SK-MEL-5 (cell line): ENCODE data around the gene TMEM154. TPM values are rescaled to one million over a fixed set of nuclear protein-coding genes. Genes with fewer than 3 reads are reported as not detected.

ENCODE experiments used
- DNase-seq: peaks from one replicate; pipeline ENCODE4 v3.0.0-alpha.2; 2016; ENCODE audit warnings: low read depth, low spot score
- in situ Hi-C: cut with HindIII; loops from 2 replicates; pipeline ENCODE4 v1.10.0; 2016; ENCODE audit warnings: low sequenced_read_pairs, high pct_unique_total_duplicates, low pct_unique_long_range_greater_than_20kb
- polyA plus RNA-seq, 2 experiments: library from polyadenylated mRNA; depleted of rRNA; stranded (reverse); fragments of >200 nt; gene quantifications; 2 replicates each; pipeline ENCODE4 v1.2.3, GENCODE V29; 2015
- total RNA-seq: library from RNA; depleted of rRNA; stranded (reverse); fragments of >200 nt; shearing (Covaris generic); gene quantifications from 2 replicates; pipeline ENCODE4 v1.2.3, GENCODE V29; 2014; rRNA removed

The TMEM154 gene, protein sequence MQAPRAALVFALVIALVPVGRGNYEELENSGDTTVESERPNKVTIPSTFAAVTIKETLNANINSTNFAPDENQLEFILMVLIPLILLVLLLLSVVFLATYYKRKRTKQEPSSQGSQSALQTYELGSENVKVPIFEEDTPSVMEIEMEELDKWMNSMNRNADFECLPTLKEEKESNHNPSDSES
- total RNA-seq = 0.90 and 1.1 TPM in 2 replicates
- polyA plus RNA-seq (2015; cell fraction: cytosol; rRNA removed) = 2.0 and 2.5 TPM in 2 replicates
- polyA plus RNA-seq (2015; cell fraction: nucleus; rRNA removed) = 0.46 and 1.1 TPM in 2 replicates

DNA sequence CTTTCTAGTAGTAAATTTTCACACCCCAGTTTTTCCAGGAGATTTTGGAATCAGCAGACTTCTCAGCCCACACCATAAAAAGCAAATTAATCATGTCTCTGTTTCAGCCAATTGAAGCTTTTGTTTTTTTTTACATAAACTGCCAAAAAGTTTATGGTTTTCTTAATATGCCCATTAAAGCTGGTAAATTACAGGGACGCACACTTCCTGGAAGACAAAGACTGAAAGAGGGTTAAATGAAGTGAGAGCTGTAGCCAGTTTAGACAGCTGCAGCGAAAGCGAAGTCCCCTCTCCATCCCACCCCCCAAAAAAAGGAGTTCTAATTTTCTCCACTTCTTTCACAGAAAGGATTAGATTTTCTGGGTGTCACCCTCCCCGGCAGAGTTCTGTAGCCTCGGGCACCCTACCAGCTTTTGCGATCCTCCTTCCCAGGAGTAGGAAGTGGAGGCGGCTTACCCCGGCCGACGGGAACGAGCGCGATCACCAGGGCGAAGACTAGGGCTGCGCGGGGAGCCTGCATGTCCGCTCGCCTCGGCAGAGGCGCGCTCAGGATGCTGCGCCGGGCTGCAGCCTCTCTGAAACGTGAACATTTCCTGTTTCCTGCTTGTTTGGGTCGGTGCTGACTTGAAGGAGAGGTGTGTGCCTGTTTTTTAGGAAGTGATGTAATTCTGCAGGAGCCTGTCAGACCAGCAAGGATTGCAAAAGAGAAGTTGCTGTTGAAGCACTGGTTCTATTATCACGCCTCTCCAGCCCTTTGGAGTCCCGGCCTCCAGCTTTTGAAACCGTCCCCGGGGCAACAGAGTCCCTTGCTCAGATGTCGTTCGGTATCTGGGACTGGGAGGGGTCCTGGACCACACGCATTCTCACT lies at the start of gene TMEM154:
Gene TMEM154, minus strand, starts transcription at position 584 of the 868 bp plus-strand sequence. Its CDS starts 64 bp downstream, at position 520.
- peak; percentile 14 for DNase-seq
- in situ Hi-C loops = no loop called here

DNA sequence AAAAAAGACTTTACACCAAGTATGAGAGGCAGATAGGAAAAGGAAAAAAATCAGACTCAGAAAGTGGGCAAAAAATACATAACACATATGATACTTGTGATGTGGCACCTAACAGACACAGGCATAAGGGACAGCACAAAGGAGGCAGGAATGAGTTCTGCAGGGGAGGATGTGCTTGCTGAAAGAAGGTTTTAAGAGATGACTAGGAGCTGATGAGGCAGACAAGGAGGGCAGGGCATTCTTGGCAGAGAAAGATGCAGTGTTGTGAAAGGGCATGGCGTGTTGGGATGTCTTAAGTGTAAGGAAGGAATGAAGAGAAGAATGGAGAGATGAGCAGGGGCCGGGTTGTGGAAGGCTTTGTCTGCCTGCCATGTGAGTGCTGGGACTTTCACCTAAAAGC lies 49.7 kb upstream of the TMEM154 start:
- no peak for DNase-seq
- in situ Hi-C loops = no loop called here

DNA sequence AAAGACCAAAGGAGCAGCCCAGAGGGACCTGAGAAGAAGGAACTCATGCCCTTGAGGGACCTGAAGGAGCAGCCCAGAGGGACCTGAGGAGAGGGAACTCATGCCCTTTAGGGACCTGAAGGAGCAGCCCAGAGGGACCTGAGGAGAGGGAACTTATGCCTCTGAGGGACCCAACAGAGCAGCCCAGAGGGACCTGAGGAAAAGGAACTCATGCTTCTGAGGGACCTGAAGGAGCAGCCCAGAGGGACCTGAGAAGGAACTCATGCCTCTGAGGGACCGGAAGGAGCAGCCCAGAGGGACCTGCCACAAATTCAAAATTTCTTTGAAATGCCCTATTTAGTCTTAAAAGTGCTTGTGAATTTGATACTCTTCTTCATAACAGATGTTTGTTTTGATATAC lies 48.5 kb upstream of the TMEM154 start:
- in situ Hi-C loops = no loop called here
- no peak for DNase-seq

DNA sequence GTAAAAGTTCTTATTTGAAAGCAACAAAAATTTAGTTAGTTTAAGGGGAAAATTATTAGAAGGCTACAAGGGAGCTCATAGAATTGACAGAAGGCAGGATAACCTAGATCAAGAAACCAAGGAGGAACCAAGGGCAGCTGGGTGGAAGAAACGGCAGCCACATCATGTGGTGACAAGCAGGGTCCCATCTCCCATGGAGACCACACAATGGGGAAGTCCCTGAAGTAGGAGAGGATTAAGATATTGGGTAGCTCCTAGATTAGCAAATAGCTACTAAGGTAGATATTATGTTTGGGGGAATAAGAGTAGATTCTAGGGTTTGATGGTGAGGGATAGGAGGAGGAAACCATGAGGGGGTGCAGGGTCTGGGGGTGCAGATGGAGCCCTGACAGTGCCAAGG lies 48.0 kb upstream of the TMEM154 start:
- DNase-seq = no peak
- in situ Hi-C loops = no loop called here

DNA sequence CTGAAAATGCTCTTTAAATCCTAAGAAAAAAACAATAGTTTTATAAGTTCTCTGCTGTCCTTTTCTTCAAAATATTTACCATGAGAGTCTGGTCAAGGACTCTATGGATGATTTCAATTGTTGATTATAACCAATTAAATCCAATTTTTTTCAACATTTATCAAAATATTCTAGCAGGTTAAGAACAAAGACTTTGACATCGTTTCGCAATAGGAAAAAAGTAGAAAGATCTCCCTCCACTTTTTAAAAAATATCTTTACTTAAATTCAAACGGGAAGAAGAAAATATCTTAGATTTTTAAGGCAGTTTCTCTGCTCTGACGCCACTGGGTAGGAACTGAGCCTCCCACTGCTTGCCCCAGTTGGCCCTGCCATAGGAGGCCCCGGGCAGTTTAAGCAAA lies 44.7 kb upstream of the TMEM154 start:
- in situ Hi-C loops = no loop called here
- DNase-seq = no peak

DNA sequence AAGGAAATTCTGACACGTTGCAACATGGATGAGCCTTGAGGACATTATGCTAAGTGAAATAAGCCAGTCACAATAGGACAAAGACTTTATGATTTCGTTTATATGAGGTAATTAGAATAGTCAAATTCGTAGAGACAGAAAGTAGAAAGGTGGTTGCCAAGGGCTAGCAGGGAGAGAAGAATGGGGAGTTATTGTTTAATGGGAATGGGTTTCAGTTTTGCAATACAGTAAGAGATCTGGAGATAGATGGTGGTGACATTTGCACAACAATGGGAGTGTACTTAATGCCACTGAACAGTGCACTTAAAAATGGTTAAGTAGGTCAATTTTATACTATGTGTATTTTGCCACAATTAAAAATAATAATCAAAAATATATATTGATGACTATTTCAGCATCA lies 43.4 kb upstream of the TMEM154 start:
- no peak for DNase-seq
- in situ Hi-C loops = no loop called here

DNA sequence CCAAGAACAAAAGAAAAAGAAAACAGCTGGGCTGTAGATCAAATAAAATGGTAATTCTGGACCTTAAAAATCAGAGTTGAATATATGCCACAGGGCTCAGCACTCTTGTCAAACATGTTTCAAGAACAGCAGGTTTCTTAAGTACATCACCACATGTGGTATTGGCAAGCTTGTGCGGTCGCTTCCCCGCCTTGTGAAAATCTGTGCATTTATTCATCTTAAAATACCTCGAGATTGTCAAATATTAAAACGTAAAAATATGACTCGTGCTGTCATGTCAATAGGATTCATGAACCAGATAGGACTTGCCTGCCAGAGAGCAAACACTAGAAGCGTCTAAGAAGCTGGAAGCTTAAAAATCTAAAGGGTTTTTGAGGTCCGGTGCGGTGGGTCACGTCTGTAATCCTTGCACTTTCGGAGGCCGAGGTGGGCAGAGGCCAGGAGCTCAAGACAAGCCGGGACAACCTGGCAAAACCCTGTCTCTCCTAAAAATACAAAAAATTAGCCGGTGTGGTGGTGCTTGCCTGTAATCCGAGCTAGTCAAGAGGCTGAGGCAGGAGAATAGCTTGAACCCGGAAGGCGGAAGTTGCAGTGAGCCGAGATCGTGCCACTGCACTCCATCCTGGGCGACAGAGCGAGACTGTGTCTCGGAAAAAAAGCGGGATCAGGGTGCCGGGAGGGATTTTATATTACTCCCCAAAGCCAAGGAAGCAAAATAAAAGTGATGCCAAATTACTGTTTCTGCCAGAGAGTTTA lies 40.2 kb upstream of the TMEM154 start:
- in situ Hi-C loops = no loop called here
- no peak for DNase-seq

DNA sequence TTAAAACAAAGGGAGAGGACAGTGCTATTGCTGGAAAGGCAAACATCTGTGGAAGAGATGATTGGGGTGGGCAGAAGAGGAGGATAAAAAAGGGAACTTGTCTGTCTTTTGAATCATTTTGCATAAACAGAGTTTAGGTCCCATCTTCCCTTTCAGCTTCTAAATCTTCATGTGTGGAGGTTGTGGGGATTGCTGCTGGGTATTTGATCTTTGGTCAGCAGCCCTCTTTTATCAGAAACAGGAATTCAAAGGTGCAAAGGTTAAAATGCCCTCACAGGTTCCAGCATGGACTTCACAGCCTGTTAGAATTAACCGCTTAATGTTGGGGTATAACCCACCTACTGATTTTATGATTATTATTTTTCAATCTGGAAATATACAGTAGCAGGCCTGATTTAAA lies 39.5 kb upstream of the TMEM154 start:
- in situ Hi-C loops = no loop called here

DNA sequence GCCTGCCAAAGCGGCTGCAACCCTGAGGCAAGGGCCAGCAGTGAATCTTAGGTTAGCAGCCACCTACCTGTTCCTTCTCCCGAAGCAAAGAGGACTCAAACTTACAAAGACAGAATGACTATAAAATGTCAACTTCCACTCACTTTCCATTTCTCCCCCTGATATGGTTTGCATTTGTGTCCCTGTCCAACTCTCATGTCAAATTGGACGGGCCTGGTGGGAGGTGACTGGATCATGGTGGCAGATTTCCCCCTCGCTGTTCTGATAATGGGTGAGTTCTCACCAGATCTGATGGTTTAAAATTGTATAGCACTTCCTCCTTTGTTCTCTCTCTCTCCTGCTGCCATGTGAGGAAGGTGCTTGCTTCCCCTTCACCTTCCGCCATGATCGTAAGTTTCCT lies 35.3 kb upstream of the TMEM154 start:
- no peak for DNase-seq
- in situ Hi-C loops = no loop called here

More for the DNA sequence above, 39.5 kb upstream of the TMEM154 start:
- no peak for DNase-seq

DNA sequence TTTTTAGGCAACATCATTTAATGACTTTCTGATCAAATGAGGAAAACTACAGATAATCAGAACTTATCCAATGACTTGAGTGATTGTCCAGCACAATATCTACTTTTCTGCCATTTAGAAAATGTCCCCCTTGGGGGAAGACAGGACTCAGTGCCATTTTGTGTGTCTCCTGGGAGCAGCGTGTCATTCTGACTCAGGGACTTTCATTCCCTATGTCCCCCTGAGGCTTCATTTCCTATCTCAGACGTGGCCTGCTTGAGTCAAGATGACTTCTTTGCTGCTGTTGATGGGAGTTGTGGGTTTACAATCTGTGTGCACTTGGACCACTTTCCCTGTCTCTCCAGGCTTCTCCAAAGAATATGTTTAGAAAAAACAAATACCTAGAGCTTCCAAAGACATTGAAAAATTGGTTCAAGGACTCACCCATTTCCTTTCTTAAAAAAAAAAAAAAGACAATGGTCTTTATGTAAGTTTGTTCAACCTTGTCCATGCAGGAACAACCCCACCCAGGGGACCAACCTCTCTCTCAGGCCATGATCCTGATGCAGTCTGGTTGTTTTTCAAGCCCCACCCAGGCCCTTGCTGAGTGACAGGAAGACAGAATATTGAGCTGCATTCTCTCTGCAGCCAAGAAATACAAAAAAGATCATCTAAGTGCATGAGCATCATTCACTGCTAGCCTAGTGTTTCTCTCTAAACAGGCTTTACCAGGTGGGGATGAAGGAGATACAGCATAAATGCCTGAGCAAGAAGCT lies 34.3 kb upstream of the TMEM154 start:
- in situ Hi-C loops = no loop called here
- no peak for DNase-seq

DNA sequence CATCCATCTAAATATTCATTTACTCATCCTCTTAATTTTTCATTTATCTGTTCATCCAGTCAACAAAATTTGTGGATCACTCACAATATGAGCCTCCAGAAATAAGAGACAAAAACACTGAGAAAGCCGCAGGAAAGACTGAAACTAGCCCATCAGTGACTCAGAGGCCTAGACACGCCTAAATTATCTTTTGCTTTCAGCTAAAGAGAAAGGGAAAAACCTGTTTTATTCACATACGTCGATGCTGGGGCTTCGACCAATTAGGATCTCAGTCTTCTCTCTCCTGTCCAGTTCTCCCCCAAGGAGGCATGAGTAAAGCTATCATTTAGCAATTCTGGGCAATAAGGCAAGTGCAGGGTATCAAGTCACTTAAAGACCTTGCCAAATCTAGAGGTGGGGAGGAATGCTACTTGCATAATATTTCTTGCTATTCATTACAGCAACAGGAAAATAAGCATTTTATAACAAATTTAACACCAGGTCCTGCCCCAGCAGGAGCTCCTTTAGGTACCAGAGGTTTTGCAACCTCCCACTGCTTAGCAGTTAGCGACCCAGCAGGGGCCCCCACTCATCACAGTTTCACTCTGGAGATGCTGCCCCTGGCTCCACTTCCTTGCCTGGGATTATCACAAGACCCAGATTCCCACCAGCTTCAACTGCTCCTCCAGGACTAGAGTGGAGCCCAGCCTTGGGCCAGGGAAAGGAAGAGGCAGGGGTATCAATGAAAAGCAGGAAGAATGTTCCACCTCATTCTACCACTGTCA lies 30.1 kb upstream of the TMEM154 start:
- in situ Hi-C loops = no loop called here
- DNase-seq = no peak

DNA sequence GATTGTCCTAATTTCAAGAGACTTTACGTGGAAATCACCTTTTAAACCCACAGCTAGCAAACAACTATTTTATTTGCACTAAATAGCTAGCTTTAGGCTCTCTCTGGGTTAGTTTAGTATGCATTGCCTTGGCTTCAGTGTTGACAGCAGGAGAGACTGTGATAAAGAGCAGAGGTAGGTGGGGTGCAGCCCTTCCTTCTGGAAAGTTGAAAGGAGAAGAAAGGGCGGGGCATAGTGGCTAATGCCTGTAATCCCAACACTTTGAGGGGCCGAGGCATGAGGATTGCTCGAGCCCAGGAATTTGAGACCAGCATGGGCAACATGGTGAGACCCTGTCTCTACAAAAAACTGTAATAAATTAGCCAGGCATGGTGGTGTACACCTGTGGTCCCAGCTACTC lies 29.0 kb upstream of the TMEM154 start:
- in situ Hi-C loops = no loop called here
- DNase-seq = no peak

DNA sequence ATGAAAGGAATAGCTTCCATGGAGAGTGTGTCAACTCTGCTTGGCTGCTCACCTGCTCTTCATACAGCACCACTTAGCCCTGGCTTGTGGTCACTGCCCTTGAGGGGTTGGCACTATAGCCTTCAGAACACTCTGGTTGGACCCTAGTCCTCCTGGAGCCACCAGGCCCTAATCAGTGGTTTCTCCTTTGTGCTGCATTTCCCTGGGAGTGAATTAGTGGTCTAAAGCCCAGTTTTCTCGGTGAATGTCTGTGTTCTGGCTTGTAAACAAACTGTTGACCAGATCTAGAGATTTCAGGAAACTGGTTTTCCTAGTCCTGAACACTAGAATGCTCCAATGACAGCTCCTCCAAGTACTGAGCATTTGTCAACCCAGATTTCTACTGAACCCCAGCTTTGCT lies 28.6 kb upstream of the TMEM154 start:
- no peak for DNase-seq
- in situ Hi-C loops = no loop called here

DNA sequence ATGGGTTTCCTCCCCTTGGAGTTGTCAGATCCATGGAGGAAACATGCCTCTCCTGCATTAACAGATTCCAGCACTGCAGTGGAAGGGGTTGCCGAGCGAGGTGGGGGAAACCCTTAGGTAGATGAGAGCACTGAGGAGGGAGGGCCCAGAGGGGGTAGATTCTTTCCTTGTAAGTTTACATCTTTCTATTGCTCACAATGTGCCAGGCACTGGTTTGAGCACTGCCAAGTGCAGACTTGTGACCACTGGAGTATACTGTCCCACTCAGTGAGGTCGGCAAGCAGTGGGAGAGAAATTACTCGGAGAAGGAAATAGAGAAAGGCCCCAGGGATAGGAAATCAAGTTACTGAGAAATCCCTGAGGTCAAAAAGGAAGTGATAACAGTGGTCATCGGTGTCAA lies 27.8 kb upstream of the TMEM154 start:
- DNase-seq = no peak
- in situ Hi-C loops = no loop called here

DNA sequence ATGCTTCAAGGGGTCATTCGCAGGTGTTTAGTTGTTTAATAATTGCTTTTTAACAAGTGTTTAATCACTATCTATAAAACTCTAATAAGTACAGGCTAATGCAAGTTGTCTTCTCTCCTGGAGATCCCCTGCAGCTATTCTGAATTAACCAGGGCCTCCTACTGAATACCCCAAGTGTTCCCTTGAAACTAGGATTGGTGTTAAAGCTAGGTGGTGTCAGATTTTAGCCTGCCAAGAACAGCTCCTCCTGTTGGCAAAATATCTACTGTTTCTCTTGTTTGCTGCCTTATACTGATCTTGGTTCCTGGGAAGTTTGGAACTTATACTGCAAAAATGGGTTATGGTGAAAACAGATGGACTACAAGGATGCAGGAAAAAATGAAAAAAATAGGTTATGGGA lies 26.1 kb upstream of the TMEM154 start:
- no peak for DNase-seq

DNA sequence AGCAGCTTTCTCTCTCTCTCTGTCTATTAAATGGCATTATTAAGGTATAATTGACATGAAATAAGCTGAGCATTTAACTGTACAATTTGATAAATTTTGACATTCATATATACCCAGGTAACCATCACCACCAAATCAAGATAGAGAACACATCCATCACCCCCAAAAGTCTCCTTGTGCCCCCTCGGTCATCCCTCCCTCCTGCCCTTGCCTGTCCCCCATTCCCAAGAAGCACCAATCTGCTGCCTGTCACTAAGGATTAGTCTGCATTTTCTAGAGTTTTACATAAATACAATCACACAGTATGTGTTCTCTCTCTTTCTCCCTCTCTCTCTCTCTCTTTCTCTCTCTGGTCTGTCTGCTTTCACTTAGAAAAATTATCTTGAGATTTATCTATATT lies 25.0 kb upstream of the TMEM154 start:
- no peak for DNase-seq
- in situ Hi-C loops = no loop called here

More for the DNA sequence above, 26.1 kb upstream of the TMEM154 start:
- in situ Hi-C loops = no loop called here

DNA sequence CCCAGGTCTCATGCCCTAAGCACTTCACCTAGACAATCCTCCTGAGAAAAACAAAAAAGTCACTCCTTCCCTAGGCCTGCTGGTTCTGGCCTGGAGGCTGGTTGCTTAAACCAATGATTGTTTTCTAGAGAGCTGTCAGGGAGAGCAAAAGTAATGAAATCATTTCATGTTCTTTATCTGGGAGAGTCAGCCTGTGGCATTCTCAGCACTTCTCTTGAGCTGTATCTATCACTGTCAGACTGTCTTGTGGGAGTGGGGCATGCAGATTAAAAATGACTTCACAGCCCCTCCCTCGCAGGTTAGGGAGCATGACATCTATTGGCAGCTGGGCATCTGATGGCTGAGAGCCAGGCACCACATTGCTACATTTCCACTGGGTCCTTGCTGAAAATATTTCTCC lies 20.4 kb upstream of the TMEM154 start:
- in situ Hi-C loops = no loop called here
- no peak for DNase-seq
